ENCODE results near the gene LIPJ.

Gene LIPJ

GRCh38 chr10:88608052-88608732 is 21.6 kb downstream of the LIPJ start:
- DNase-seq = no peak

DNA sequence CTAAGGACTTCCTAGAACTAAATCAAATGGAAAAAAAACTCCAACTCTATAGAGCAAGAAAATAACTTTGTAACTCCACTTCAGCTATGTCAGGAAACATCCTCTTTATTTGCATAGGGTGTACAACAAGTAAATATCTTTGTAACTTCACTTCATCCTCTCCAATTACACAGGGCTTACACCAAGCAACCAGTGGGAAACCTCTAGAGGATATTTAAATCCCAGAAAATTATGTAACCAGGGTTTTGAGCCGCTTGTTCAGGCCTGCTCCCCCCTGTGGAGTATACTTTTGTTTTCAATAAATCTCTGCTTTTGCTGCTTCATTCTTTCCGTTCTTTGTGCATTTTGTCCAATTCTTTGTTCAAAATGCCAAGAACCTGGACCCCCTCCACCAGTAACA is 22.2 kb downstream of the LIPJ start:
- DNase-seq = no peak

GRCh38 chr10:88616250-88616977 is 29.9 kb downstream of the LIPJ start:
- DNase-seq = no peak

DNA sequence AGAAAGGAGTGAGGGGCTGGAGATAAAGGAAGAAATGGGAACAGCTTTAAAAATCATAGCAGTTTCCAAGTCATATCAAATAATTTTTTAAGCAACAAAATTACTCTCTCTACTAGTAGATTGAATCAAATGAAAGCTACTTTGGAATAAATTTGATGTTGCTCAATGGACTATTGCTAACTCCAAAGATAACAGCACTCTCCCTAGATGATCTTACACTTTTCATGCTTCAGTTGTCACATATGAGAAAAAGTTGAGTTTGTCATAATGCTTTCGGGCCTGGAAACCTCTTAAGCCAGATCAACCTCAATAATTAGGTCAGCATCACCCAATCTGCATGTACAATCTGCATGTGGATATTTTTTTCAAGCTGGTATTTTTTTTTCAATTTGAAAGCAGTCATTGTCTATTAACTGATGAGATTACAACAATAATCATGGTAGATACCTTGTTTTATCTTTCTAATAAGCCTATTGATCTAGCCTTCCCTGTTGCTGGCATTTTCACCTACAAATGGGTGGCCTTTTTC is 31.3 kb downstream of the LIPJ start:
- no peak for DNase-seq

DNA sequence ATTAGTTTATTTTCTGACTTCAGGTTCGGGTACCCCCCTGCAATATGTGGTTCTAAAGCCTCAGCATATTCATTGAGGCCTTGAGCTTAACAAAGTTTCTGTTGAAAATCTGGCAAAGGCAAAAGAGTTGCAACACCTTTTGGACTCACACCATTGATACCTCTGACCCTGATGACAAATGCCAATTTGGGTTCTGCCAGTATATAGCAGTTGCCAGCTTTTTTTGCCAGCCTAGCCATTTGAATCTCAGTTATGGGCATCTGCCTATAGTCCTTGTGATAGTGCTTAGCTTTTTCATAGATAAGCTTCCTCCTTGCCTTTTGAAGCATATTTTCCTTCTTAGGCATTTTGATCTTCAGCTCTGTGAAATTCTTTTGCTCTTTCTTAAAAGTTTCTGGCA is 31.9 kb downstream of the LIPJ start:
- no peak for DNase-seq

DNA sequence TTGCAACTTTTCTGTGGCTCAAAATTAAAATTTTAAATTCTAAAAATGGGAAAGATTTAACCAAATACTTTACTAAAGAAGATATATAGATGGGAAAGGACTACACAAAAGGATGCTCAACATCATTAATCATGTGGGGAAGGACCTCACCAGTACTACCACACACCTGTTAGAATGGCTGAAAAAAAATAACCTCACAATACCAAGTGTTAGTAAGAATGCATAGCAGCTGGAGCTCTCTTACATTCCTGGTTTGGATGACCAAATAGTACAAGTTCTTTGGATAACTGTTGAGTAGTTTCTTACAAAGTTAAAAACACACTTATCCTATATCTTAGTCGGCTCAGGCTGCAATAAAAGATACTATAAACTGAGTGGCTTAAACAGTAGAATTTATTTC is 33.9 kb downstream of the LIPJ start:
- no peak for DNase-seq

DNA sequence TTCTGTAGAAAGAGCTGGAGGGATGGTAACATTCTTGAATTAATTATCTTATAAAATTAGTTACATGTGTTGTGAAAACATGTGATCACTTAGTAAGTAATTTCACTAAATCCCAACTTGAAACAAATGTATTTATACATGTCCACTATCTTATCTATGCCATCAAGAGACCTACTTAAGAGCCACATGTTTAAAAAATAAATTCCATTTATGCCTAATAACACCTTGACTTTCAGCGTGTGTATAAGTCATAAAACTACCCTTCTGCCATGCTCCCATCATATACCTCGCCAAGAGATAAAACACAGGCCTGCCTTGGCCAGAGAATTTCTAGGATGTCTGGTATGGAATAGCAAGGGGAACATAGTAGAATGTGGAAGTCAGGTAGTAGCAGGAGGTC is 37.3 kb downstream of the LIPJ start:
- no peak for DNase-seq

- DNase-seq = no peak
Measured at GRCh38 chr10:88624840-88625239, 38.3 kb downstream of the LIPJ start.

DNA sequence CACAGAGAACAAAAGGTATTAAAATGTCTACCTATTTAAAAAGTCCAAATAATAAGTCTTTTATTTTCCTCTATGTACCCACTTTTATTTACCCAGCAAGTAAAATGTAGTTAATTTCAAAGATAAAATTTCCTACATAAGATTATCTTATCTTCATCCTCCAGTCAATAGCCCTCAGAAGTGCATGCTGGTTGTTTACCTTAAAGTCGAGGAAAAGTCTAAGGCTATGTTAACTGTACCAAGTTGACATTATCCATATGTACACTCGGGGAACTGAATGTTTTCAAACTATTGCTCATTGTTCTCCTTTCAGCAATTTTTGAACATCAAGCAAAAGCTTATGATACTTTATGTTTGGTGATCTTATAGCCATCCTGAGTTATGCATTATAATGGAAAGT is 53.6 kb downstream of the LIPJ start:
- DNase-seq = no peak

- no peak for DNase-seq
Measured at GRCh38 chr10:88642209-88642608, 55.6 kb downstream of the LIPJ start.

GRCh38 chr10:88642963-88643362 is 56.4 kb downstream of the LIPJ start:
- no peak for DNase-seq

DNA sequence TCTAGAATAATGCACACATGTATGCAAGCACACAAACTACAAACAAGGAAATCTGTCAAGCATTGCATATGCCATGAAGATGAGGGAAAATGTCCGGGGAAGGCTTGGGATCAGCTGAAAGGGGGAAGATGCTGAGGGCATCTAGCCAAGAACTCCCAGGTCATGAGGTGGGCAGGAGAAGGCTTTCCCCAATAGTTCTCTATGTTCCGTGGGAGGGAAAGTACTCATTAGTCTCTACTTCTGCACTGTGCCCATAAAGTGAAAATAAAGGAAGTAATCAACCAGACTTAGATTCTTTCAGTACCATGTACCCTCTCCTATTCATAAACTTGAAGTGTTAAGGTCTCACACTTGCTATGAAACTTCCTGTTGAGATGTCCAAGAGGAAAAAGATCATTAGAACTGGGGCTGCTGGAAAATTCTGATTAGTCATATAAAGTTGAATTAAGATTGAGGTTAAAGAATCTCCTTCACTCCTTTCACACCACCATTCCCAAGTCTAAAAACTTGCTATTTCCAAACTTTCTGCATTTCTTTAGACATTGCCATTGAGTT is 60.6 kb downstream of the LIPJ start:
- no peak for DNase-seq

GRCh38 chr10:88651101-88651551 is 64.6 kb downstream of the LIPJ start:
- DNase-seq = no peak

- no peak for DNase-seq
Measured at GRCh38 chr10:88652616-88653015, 66.1 kb downstream of the LIPJ start.

All from NCI-H446 treated with DMSO at 0.1 percent for 48 hours (cell line).